K562 (cell line): Measurements from ENCODE around the gene RPL27. TPM values are rescaled to one million over a fixed set of nuclear protein-coding genes. Genes with fewer than 3 reads are reported as not detected.

Experiments
- ARID1B ChIP-seq: fragments of 450-650 bp; IDR thresholded peaks from 2 replicates; pipeline ENCODE4 v1.6.1; 2016; ENCODE audit warnings: antibody characterized with exemption, mild to moderate bottlenecking, inconsistent platforms
- ATF7 ChIP-seq: fragments of 450-650 bp; IDR thresholded peaks from 2 replicates; pipeline ENCODE4 v1.7.1; 2014; ENCODE audit warnings: mild to moderate bottlenecking, moderate library complexity
- BACH1 ChIP-seq: fragments of 200-800 bp; sonication (Bioruptor generic); IDR thresholded peaks from 2 replicates; pipeline ENCODE4 v1.6.1; 2016; ENCODE audit warnings: missing genetic modification characterization, missing compliant biosample characterization
- MAX ChIP-seq: sonication (generic); formaldehyde crosslinking; IDR thresholded peaks from 2 replicates; pipeline ENCODE4 v1.9.0; 2022; ENCODE audit warnings: mild to moderate bottlenecking, missing genetic modification reagents
- MTA2 ChIP-seq: fragments of 450-650 bp; IDR thresholded peaks from 2 replicates; pipeline ENCODE4 v1.6.1; 2016; ENCODE audit warnings: low read depth
- NELFE ChIP-seq: IDR thresholded peaks from 2 replicates; pipeline ENCODE4 v1.6.1; 2011; ENCODE audit warnings: mild to moderate bottlenecking; ENCODE audit not compliant: insufficient read depth, insufficient read length
- NKRF ChIP-seq: fragments of 450-650 bp; IDR thresholded peaks from 2 replicates; pipeline ENCODE4 v1.6.1; 2016; ENCODE audit warnings: borderline replicate concordance
- REST ChIP-seq, 2 experiments: fragments of 450-650 bp; formaldehyde crosslinking in 1 of 2; IDR thresholded peaks; 2 replicates each; pipeline versions ENCODE4 v1.4.0 to v1.6.1; 2014 to 2020; ENCODE audit warnings: mild to moderate bottlenecking in 2 of 2, borderline replicate concordance in 1 of 2, low read depth in 1 of 2
- ZNF12 ChIP-seq: sonication (generic); formaldehyde crosslinking; IDR thresholded peaks from 2 replicates; pipeline ENCODE4 v1.4.0; 2020; ENCODE audit warnings: mild to moderate bottlenecking, missing genetic modification reagents
- ZNF134 ChIP-seq: fragments of 250-450 bp; sonication (Bioruptor Pico); conservative IDR thresholded peaks from 2 replicates; pipeline ENCODE4 v1.4.0; 2020
- ZNF408 ChIP-seq: fragments of 250-450 bp; sonication (Bioruptor Pico); IDR thresholded peaks from 2 replicates; pipeline ENCODE4 v1.4.0; 2020; ENCODE audit warnings: low read depth, mild to moderate bottlenecking, moderate library complexity
- polyA plus RNA-seq, 8 experiments: library from polyadenylated mRNA; depleted of rRNA in 4 of 8; stranded (reverse) in 5 of 8; unstranded in 3 of 8; fragments of >200 nt; fragmentation: Nextera tagmentation in 2 of 8; fragmentation: Illumina TruSeq in 1 of 8; extraction: Ambion mirVana in 2 of 8; extraction: Trizol in 1 of 8; gene quantifications; 2 replicates each; pipeline versions ENCODE4 v1.2.1 to v1.2.3, GENCODE V29; 2011 to 2014; ENCODE audit warnings: inconsistent platforms in 1 of 8, missing spikeins in 1 of 8
- total RNA-seq, 7 experiments: library from RNA; depleted of rRNA in 6 of 7; stranded (reverse); fragments of >200 nt in 6 of 7; fragmentation: Illumina TruSeq in 2 of 7; extraction: Trizol in 2 of 7; gene quantifications; 2 replicates each; pipeline versions ENCODE4 v1.2.1 to v1.2.3, GENCODE V29; 2011 to 2021; ENCODE audit warnings: low replicate concordance in 1 of 7

Gene RPL27
- total and polyA plus RNA-seq, 9 of the 15 experiments (the other 6 are each of a cell fraction or from before 2014, with no cell fraction given) = 1,539 to 6,155 (median 3,710) TPM

GRCh38 chr17:42964161-42964932 is 33.9 kb upstream of the RPL27 start, which contains the start of gene AARSD1 (continued):
- TF ChIP-seq NELFE (no peak), ARID1B (no peak; the same call in 1 of the 2 replicates), ZNF134 (CRISPR knock-in tag) (no peak), MAX (CRISPR knock-in tag) (peak; percentile 87), MTA2 (no peak), ZNF408 (CRISPR knock-in tag) (no peak), NKRF (peak; percentile 96), ATF7 (peak; percentile 75), ZNF12 (CRISPR knock-in tag) (no peak), BACH1 (tag) (0 out of 2 replicates have a peak, but pooled peaks have one; percentile 44), REST (IDR thresholded peaks at IDR 0.05; ENCODE audit: borderline replicate concordance) (no peak), REST (CRISPR knock-in tag; IDR thresholded peaks at IDR 0.05; ENCODE audit: low read depth) (no peak)
